LHCN-M2 (cell line): ENCODE data around the gene RBMS3. TPM values are rescaled to one million over a fixed set of nuclear protein-coding genes. Genes with fewer than 3 reads are reported as not detected.

Experiments used
- DNase-seq: peaks from one replicate; pipeline ENCODE4 v3.0.0-alpha.2; 2012; ENCODE audit warnings: low read depth
- polyA plus RNA-seq: library from polyadenylated mRNA; unstranded; fragments of >200 nt; gene quantifications from one replicate; pipeline ENCODE4 v1.2.1, GENCODE V29; 2012; ENCODE audit warnings: missing spikeins
- total RNA-seq: library from RNA; depleted of rRNA; stranded (reverse); fragments of >200 nt; gene quantifications from 2 replicates; pipeline ENCODE4 v1.2.3, GENCODE V29; 2014; rRNA removed

RBMS3 gene
- total RNA-seq: 13.3 and 13.8 TPM in 2 replicates
- polyA plus RNA-seq: 11.7 TPM

- peak; percentile 96 for DNase-seq
Observed at GRCh38 chr3:29280404-29281093, at the start of gene RBMS3. Gene RBMS3 (plus strand): TSS chr3:29281071.

- peak; percentile 43 for DNase-seq
Observed at GRCh38 chr3:29233126-29233525, 47.7 kb upstream of the RBMS3 start.

GRCh38 chr3:29236146-29236840, 44.6 kb upstream of the RBMS3 start:
- no peak for DNase-seq

GRCh38 chr3:29239376-29239775, 41.5 kb upstream of the RBMS3 start:
- no peak for DNase-seq

- peak; percentile 60 for DNase-seq
Observed at GRCh38 chr3:29240248-29240647, 40.6 kb upstream of the RBMS3 start.

GRCh38 chr3:29240887-29241286, 40.0 kb upstream of the RBMS3 start:
- DNase-seq: no peak

GRCh38 chr3:29241855-29242254, 39.0 kb upstream of the RBMS3 start:
- no peak for DNase-seq

- no peak for DNase-seq
Observed at GRCh38 chr3:29242296-29242695, 38.6 kb upstream of the RBMS3 start.

- DNase-seq: no peak
Observed at GRCh38 chr3:29245441-29245840, 35.4 kb upstream of the RBMS3 start.

- peak; percentile 33 for DNase-seq
Observed at GRCh38 chr3:29247088-29247745, 33.7 kb upstream of the RBMS3 start.

- no peak for DNase-seq
Observed at GRCh38 chr3:29249829-29250345, 31.0 kb upstream of the RBMS3 start.

GRCh38 chr3:29255854-29256696, 24.8 kb upstream of the RBMS3 start:
- peak; percentile 58 for DNase-seq

GRCh38 chr3:29258161-29258560, 22.7 kb upstream of the RBMS3 start:
- no peak for DNase-seq

GRCh38 chr3:29261119-29261518, 19.8 kb upstream of the RBMS3 start:
- DNase-seq: no peak

- no peak for DNase-seq
Observed at GRCh38 chr3:29263476-29263875, 17.4 kb upstream of the RBMS3 start.

GRCh38 chr3:29265509-29266072, 15.3 kb upstream of the RBMS3 start:
- DNase-seq: no peak

GRCh38 chr3:29267226-29267625, 13.6 kb upstream of the RBMS3 start:
- peak; percentile 68 for DNase-seq

- DNase-seq: peak; percentile 50
Observed at GRCh38 chr3:29268651-29269050, 12.2 kb upstream of the RBMS3 start.

- DNase-seq: no peak
Observed at GRCh38 chr3:29270752-29271151, 10.1 kb upstream of the RBMS3 start.

GRCh38 chr3:29271475-29271874, 9.4 kb upstream of the RBMS3 start:
- DNase-seq: no peak

- no peak for DNase-seq
Observed at GRCh38 chr3:29274667-29275066, 6.2 kb upstream of the RBMS3 start.
